Uterus (tissue), 2 donors: ENCODE data around the gene DDX41.

ENCODE experiments used
- CTCF ChIP-seq, 4 experiments: fragments of 200-600 bp in 2 of 4; fragments of 450-650 bp in 2 of 4; sonication (generic) in 2 of 4; IDR thresholded peaks; one replicate each; pipeline ENCODE4 v1.5.1; 2016 to 2019; ENCODE audit warnings: antibody characterized with exemption in 4 of 4, mild to moderate bottlenecking in 2 of 4, moderate library complexity in 1 of 4
- POLR2A ChIP-seq, 2 donors: fragments of 450-650 bp; IDR thresholded peaks; one replicate each; pipeline ENCODE4 v1.6.1; 2016; ENCODE audit warnings: antibody characterized with exemption in 2 of 2, mild to moderate bottlenecking in 1 of 2, moderate library complexity in 1 of 2

GRCh38 chr5:177487975-177488374 is 28.8 kb downstream of the DDX41 start:
- TF ChIP-seq CTCF (IDR thresholded peaks at IDR 0.05) (no peak), POLR2A (IDR thresholded peaks at IDR 0.05) (no peak)
